NCI-H146 treated with DMSO at 0.1 percent for 48 hours (cell line): ENCODE measurements around the gene WDR70.
"Not testable (repeated sequence)": the region's sequence is repeated elsewhere in the genome, so short reads cannot be mapped to it uniquely, and the experiment has no call there.

Experiments used
- DNase-seq: peaks from one replicate; lab custom pipeline; 2025; ENCODE audit not compliant: unreplicated experiment; lab: John Stamatoyannopoulos, UW

WDR70 gene

GRCh38 chr5:37379100-37379628, at the start of gene WDR70:
Gene WDR70, plus strand, starts transcription at chr5:37379318. Its CDS starts 50 bp downstream, at chr5:37379368.
- DNase-seq, result peak; percentile 70

GRCh38 chr5:37334754-37335153, 44.4 kb upstream of the WDR70 start:
- DNase-seq, result not testable (repeated sequence)

GRCh38 chr5:37342741-37343140, 36.4 kb upstream of the WDR70 start:
- not testable (repeated sequence) for DNase-seq

GRCh38 chr5:37355161-37355560, 24.0 kb upstream of the WDR70 start:
- DNase-seq, result no peak

GRCh38 chr5:37370550-37370863, 8.6 kb upstream of the WDR70 start:
- DNase-seq, result no peak

- peak; percentile 95 for DNase-seq
Observed at GRCh38 chr5:37370864-37371726, 8.0 kb upstream of the WDR70 start, which contains the start of gene NUP155. Gene NUP155, minus strand, starts transcription at chr5:37371106. Its CDS starts 129 bp downstream, at chr5:37370977.

- DNase-seq, result no peak
Observed at GRCh38 chr5:37375091-37375490, 4.0 kb upstream of the WDR70 start.

GRCh38 chr5:37378066-37378465, 1.1 kb upstream of the WDR70 start:
- not testable (repeated sequence) for DNase-seq

GRCh38 chr5:37391591-37391990, 12.5 kb downstream of the WDR70 start:
- no peak for DNase-seq

- DNase-seq, result no peak
Observed at GRCh38 chr5:37396352-37396751, 17.2 kb downstream of the WDR70 start.

- DNase-seq, result no peak
Observed at GRCh38 chr5:37400501-37400900, 21.4 kb downstream of the WDR70 start.

- DNase-seq, result no peak
Observed at GRCh38 chr5:37412515-37412914, 33.4 kb downstream of the WDR70 start.

GRCh38 chr5:37415456-37415855, 36.3 kb downstream of the WDR70 start:
- not testable (repeated sequence) for DNase-seq

GRCh38 chr5:37417347-37417746, 38.2 kb downstream of the WDR70 start:
- no peak for DNase-seq

GRCh38 chr5:37424441-37424840, 45.3 kb downstream of the WDR70 start:
- DNase-seq, result no peak

- DNase-seq, result no peak
Observed at GRCh38 chr5:37428044-37428443, 48.9 kb downstream of the WDR70 start.

- no peak for DNase-seq
Observed at GRCh38 chr5:37435261-37435660, 56.1 kb downstream of the WDR70 start.

- no peak for DNase-seq
Observed at GRCh38 chr5:37436146-37436934, 57.2 kb downstream of the WDR70 start.

GRCh38 chr5:37437711-37438110, 58.6 kb downstream of the WDR70 start:
- DNase-seq, result no peak

GRCh38 chr5:37445783-37446182, 66.7 kb downstream of the WDR70 start:
- not testable (repeated sequence) for DNase-seq

- no peak for DNase-seq
Observed at GRCh38 chr5:37448941-37449340, 69.8 kb downstream of the WDR70 start.

- DNase-seq, result not testable (repeated sequence)
Observed at GRCh38 chr5:37451991-37452390, 72.9 kb downstream of the WDR70 start.
